Ureter (tissue), 1 donor: ENCODE measurements around the gene SNTA1. TPM values are rescaled to one million over a fixed set of nuclear protein-coding genes. Genes with fewer than 3 reads are reported as not detected.
"Not testable (repeated sequence)": the region's sequence is repeated elsewhere in the genome, so short reads cannot be mapped to it uniquely, and the experiment has no call there.

Experiments
- DNase-seq: peaks from one replicate; pipeline ENCODE4 v3.0.0-alpha.2; 2020; ENCODE audit warnings: low spot score
- total RNA-seq: library from RNA; stranded (reverse); gene quantifications from one replicate; pipeline ENCODE4 v1.2.4, GENCODE V29; 2023
- donor health status: DM: yes; HTN: yes; CAD: no.

The SNTA1 gene
- total RNA-seq, 1 donor from 2014 or later, result 9.6 TPM

GRCh38 chr20:33465481-33466302, 22.1 kb upstream of the SNTA1 start:
- no peak for DNase-seq

- not testable (repeated sequence) for DNase-seq
These were observed 21.2 kb upstream of the SNTA1 start for GRCh38 chr20:33464759-33465158.

GRCh38 chr20:33463332-33464101, 20.0 kb upstream of the SNTA1 start:
- DNase-seq, result no peak

GRCh38 chr20:33460711-33461110, 17.1 kb upstream of the SNTA1 start:
- no peak for DNase-seq

- no peak for DNase-seq
These were observed 16.0 kb upstream of the SNTA1 start for GRCh38 chr20:33459599-33459998.

- DNase-seq, result peak; percentile 83
These were observed 13.5 kb upstream of the SNTA1 start for GRCh38 chr20:33456916-33457642.

- DNase-seq, result no peak
These were observed 7.3 kb upstream of the SNTA1 start for GRCh38 chr20:33450867-33451266.

- no peak for DNase-seq
These were observed 2.5 kb upstream of the SNTA1 start for GRCh38 chr20:33445881-33446625.

GRCh38 chr20:33444797-33445560, 1.4 kb upstream of the SNTA1 start:
- no peak for DNase-seq

GRCh38 chr20:33443006-33443511, 504 bp downstream of the SNTA1 start:
- DNase-seq, result no peak

- DNase-seq, result no peak
These were observed 1.2 kb downstream of the SNTA1 start for GRCh38 chr20:33442136-33443005.

GRCh38 chr20:33441142-33441955, 2.2 kb downstream of the SNTA1 start:
- no peak for DNase-seq

- DNase-seq, result not testable (repeated sequence)
These were observed 3.0 kb downstream of the SNTA1 start for GRCh38 chr20:33440562-33440961.

GRCh38 chr20:33438481-33438880, 5.1 kb downstream of the SNTA1 start:
- DNase-seq, result no peak

GRCh38 chr20:33437141-33437911, 6.2 kb downstream of the SNTA1 start:
- no peak for DNase-seq

- DNase-seq, result no peak
These were observed 9.1 kb downstream of the SNTA1 start for GRCh38 chr20:33434434-33434833.

GRCh38 chr20:33433465-33434234, 9.9 kb downstream of the SNTA1 start:
- no peak for DNase-seq
